ENCODE data around the gene AQP5.

AQP5 gene

DNA sequence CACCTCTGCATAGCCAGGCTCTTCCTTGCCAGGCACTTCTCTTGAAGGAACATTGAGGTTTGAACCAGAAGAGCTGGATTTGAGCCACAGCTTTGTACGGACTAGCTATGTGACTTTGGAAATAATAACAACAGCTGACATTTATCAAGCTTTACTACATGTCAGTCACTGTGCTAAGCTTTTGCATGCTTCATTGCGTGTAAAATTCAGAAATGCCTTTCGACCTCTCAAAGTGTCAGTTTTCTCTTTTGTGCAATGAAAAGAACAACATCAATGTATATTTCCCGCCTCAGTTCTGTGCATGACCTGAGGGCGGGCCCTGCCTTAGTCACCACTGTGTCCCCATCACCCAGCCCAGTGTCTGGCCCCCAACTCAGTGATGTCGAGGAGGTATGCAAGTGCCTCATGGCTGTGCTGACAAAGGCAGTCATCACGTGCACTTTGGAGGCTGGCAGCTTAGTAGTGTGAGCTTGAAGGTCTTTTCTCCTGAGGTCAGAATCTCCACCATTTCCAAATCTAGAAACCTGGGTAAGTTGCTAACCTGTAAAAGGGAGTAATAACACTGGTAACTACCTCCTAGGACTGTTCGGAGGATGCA lies 29.0 kb upstream of the AQP5 start:
- no peak for DNase-seq

DNA sequence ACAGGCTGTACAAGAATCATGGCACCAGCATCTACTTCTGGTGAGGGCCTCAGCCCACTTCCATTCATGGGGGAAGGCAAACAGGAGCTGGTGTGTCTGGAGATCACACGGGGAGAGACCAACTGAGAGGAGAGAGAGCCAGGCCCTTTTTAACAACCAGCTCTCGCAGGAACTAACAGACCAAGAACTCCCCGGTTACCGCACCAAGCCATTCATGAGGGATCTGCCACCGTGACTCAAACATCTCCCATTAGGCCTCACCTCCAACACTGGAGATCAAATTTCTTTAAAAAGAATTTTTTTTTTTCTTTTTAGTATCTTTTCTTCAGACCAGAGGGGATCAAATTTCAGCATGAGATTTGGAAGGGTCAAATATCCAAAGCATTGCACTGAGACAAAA lies 27.9 kb upstream of the AQP5 start:
- DNase-seq, result no peak

DNA sequence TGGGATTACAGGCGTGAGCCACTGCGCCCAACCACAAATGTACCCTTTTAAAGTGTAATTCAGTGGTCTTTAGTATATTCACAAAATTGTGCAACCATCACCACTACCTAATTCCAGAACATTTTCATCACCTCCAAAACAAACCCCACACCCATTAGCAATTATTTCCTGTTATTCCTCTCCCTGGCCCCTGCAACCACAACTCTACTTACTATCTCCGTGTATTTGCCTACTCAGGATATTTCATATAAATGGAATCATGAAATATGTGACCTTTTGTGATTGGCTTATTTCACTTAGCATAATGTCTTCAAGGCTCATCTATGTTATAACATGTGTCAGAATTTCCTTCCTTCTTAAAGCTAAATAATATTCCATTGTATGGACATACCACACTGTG lies 27.2 kb upstream of the AQP5 start:
- DNase-seq, result no peak

DNA sequence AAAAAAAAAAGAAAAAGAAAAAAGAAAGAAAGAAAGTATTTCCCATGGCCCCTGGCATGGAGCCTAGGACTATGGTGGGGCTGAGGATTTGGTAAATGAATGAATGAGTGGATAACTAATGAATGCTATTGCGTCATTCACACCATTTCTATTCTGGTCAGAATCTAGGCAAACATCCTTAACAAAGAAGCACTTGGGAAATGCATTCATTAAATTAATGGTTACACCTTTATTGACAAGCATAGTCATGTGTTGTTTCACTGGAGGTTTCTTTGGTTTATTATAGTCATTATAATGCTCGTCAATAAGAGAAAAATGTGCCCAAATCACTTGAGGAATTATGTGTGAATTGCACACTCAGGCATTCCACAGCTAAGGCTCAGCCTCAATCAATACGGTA lies 24.7 kb upstream of the AQP5 start:
- no peak for DNase-seq

DNA sequence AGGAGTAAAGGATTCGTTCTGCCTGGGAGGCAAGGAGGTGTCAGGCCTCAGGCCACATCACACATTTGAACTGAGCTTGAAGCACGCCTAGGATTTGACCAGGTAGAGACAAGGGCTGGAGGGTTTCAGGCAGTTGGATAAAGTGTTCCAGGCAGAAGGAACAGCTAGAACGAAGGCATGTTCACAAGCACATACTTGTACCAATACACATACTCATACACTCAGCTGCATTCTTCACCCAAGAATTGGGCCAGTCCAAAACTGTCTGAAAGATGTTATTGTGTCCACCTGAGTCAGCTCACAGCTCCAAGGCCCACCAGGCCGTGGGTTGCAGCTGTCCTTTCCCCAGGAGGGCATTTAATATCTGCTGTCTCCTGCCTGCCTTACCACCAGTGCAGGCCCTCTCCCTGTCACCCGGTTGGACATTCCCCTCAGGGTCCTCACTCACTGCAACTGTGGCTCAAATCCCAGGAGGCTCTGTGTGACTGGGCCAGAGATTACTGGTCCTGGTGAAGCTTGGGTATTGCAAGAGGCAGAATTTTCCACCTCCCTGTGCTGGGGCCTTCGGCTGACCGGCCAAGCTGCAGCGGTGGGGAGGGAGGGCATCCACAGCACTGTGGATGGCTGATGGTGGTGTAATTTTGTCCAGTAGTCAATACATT lies 23.9 kb upstream of the AQP5 start:
- no peak for DNase-seq

DNA sequence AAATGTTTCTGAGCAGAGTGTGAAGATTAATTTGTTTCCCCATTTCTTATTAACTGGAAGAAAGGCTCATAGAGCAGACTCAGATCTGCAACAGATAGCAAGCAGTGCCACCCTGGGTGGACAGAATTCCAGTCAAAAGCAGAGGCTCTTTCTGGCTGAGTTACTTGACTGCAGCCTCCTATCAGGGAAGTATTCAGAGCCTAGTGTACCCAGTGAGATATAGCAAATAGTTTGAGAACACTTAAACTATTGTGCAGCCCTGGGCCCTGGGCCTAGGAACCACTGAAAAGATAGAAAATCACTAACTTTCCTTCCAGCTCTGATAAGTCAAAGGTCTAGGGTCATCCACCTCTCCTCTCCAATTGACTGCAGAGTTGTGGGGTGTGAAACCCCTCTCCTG lies 22.4 kb upstream of the AQP5 start:
- no peak for DNase-seq

DNA sequence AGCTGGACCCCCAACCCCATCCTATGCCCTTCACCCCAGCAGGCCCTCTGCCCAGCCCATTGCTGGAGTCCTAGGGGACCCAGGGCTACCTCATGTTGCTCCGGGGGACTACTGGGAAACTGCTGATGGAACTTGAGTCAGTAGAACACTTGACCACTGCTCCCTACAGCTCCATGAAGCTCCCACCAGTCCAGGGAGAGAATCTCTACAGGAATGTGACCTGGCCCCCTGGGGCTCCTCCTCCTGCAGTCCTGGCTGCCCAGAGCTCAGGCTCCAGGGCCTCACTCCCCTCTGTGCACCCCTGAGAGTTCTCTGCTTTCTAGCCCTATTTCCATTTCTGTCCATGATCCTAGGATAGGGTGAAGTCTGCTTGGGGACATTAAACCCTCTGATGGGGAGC lies 22.0 kb upstream of the AQP5 start:
- no peak for DNase-seq

DNA sequence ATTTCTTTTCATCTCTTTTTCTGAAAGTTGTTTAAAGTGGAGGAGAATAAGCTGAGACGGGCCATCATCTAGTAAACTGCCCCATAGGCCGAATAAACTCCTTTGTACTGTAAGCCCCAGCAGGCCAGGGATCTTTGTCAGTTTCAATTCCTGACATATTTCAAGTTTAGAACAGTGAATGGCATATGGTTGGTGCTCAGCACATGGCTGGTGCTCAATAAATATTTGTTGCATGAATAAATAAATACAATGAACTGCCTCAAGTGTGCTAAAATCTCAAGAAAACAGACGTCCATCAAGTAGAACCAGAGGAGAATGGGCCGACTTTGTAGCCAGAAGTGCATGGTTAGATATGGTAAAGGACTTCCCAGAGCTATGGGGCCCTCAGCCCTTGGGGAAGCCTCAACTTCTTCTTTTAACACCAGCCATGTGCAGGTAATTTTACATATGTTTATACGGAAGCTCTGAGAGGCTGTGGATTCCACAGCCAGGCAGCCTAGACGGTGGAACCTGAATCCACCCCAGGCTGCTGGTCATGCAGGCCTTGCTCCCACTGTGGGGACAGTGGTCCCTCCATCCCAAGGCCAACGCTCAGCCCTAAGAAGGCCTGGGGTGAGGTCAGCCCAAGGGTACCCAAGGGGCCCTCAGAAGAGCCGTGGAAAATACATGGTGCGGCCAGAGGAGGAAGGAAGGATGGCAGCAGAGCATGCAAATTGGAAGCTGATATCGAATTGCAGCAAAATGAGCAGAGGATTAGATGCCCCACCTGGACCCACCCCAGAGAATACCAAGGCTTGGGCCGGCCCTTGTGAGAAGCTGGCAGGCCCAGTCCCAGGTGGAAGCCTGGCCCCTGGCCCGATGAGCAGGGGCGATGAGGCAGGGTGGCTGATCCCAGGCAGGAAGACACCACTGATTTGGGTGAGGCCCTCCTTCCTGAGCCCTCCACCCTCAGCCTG lies 19.8 kb upstream of the AQP5 start:
- DNase-seq, result no peak

DNA sequence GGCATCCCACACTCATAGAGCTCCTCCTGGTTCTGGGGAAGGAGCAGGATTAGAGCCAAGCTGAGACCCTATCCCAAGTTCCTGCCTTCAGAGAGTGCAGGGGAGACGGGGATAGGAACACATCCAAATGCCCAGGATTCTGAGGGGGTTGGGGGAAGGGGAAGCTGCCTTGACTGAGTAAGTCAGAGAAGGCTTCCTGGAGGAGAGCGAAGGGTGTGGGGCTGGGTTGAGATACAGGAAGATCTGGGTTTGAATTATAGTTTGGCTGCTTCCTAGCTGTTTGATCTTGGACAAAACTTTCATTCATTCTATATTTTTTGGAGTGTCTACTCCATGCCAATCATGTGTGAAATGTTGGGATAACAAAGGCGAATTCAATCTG lies 19.2 kb upstream of the AQP5 start:
- no peak for DNase-seq

DNA sequence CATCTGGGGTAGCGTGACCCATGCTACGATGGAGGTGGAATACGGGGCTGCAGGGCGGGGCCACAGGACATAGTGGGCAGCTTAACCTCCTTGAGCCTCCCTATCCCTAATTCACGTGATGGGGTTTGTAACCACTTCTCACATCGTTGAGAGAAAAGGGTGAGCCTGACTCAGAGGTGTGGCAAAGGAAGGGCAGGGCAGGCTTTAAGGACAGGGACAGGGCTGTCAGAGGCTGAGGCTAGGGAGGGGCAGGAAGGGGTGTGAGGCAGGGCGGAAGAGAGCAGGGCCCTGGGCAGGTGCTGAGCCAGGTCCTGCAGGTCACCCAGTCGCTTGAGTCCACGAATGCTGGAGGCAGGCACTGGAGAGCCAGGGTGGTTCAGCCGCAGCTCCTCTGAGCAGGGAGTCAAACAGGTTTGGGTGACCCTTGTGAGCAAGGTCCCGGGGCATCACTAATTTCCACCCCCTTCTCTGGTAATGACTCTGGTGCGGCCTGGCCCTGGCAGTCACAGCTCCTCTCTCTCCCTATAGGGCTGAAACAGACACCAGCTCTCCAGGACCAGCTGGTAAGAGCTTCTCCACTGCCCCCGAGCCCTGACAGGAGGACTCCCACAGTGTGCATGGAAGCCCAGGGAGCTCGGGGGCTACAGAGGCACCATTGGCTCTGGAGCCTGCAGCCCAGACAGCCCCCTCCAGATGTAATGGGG lies 18.6 kb upstream of the AQP5 start:
- DNase-seq, result no peak

DNA sequence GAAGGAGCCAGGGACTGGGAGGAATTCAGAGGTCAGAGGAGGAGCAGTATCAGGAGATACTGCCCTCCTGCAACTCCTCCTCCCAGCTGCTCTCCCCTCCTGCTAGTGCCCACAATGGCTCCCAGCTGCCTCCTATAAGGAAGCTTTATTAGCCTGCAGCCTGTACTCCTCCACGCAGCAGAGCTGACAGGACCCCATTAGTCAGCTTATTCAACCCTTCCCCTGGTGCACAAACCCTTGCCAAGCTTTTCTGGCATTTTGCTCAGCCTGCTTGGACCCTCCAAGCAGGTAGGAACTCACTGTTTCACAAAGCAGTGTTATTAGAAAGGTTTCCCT lies 18.1 kb upstream of the AQP5 start:
- DNase-seq, result no peak

DNA sequence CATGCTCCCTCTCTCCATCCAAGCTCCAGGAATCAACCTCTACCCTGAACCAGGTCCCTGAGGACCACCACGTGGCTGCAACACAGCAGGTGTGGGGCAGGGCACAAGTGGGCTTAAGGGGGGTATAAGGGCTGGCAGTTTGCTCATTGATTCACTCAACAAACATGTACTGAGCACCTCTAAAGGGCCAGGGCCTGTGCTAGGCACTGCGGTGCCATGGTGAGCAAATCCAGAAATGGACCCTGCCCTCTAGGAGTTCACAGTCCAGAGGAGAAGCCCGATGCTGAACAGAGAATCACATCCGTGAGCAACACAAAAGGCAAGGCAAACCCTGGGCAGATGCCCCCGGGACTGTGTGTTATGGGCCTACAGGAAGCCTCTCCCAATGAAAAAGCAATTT lies 17.6 kb upstream of the AQP5 start:
- DNase-seq, result no peak

DNA sequence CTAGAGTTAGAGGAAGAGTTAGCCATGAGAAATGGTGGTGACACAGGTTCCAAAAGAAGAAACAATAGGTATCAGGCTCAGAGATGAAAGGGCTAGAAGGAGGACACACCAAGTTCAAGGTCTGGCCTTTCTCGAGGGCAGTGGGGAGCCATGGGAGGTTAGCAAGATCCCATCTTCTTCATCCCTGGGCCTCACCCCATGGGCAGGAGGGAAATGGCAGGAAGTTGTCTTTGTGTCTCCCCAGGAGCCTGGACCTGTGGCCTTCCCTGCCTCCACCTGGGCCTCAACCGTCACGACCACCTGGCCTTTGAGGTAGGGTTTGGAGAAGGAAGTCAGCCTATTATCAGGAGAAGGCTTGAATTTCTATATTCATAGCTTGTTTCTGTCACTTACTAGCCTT lies 17.0 kb upstream of the AQP5 start:
- DNase-seq, result no peak

DNA sequence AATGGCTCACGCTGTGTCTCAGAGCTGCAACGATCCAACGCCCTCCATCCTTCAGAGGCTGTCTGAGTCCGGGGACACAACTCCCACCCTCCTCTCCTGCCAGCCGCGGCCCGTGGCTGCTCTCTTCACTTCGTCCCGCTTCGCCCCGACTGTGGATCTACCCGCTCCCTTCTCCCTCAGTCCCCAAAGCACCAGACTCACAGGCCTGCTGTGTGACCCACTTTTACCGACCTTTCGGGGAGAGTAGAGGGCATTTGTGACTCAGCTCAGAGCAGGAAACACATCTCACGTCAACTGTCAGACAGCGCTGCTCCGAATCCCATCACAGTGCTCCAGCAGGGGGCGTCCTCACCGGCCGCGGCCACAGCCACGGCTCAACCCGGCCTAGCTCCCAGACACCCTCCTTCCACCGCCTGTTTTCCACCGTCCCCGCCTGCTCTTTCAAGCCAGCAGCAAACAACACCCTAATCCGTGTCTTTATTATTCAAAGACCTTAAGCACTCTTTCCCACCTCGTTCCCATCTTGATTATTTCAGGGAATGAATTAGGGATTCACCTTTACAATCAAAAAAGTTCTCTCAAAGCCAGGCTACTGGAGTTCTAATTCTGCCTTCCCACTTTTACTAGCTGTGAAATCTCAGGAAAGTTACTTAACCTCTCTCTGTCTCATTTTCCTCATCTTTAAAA lies 16.1 kb upstream of the AQP5 start:
- DNase-seq, result no peak

DNA sequence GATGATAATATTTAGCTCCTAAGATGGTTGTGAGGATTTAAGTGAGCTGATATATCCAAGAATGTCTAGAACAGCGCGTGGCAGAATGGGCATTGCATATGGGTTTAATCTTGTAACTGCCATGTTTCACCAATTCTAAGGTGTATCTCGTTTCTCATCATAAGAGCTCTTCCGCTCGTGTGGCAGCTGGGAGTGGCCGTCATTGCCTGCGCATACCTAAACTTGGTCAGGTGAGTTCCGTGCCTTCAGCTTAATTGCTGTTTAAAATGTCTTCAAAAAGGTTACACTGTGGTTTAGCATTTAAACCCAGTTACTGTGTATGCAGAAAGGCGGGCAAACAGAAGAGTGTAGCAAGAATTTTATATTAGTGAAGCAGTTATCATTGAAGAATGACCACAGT lies 15.6 kb upstream of the AQP5 start:
- no peak for DNase-seq

DNA sequence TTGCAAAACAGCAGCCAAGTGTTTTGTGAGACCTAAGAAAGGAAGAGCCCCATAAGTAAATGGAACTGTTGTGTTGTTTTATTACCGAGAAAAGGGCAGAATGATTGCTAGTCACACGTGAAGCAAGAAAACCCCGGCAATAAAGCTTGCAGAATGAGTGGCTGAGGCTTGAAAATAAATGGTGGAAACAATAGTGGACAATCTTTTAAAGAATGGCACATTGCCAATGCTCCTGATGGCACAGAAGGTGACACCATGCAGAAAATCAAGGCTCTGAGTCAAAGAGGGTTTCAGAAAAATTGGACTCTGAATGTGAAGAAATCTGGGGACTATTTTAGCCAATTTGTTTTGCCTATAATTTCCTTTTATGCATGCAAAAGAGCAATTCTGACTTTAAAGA lies 15.2 kb upstream of the AQP5 start:
- DNase-seq, result no peak

DNA sequence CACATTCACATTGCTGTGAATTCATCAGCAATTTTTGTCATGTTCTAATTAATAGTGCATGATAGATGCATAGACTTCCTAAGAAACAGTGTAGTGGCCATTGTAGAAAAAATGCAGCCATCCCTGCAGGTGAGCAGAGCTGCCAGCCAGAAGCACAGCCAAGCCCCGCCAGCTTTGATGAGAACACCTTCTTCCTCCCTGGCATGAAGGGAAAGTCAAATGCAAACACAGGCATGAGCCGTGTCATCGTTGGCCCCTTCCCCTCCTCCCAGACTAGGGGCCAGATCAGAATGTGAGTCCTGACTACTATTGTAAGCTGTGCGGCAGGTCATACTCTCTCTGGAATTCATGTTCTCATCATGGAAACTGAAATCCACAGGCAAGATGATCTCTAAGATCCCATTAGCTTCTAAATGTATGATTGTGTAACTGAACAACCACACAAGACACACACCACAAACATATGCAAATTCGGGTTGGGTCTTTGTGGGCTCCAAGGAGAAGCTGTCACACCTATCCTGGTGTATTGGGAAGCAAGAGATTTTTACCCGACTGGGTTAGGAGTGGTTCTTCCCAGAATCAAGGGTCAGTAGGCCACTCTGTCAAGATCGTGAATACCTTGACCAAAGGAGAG lies 14.0 kb upstream of the AQP5 start:
- no peak for DNase-seq

DNA sequence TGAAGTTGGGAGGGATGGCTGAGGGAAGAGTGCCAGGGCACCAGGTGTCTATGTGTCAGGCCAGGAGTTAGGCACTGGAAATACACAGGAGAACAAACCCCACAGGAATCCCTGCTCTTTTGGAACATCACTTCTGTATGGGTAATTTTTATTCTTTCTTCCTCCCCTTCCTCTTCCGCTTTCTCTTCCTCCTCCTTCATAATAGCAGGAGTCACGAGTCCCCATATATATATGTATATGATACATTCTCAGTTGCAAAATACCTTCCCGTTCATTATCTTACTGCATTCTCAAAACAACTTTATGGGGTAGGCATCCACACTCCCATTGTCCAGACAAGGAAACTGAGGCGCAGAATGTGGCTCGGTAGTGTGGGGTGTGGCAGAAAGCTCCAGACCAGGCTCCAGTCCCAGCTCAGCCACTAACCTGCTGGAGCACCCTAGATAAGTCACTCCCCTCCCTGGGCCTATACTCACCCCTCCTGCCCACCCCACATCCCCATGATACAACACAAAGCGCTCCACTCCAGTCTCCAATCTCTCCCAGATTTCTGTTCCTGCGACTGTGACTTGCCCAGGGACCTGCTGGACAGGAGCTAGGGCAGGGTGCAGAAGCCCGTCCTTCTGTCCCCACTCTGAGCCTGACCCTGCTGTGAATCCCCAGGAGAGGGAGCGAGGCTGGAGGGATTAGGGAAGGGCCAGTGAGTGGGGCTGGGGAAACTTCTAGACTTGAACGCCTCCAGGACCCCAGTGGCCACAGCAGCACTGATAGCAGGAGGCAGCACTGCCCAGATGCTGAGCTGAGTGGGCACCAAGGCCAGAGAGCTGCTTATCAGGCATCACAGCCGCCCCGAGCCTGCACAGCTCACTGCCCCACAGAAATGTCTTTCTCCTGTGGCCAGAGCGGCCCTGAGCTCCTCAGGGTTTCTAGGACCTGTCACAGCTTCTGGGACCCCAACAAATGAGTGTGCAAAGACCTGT lies 12.5 kb upstream of the AQP5 start:
- DNase-seq, result no peak

DNA sequence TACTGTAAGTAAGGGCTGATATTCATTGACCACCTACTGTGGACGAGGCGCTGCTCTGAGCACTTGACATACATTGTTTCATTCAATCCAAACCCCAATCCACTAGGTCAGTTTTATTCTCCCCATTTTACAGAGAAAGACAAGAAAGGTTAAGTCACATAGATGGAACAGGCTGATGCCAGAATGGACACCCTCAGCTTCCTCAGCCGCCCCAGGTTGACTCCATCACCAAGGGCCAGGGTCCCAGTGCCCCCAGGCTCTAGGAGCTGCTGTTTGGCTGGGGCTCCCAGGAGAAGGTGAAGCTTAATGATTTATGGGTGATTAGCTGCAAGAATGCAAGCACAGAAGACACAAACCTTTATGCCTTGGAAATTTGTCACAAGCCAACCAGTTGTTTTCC lies 11.8 kb upstream of the AQP5 start:
- no peak for DNase-seq

DNA sequence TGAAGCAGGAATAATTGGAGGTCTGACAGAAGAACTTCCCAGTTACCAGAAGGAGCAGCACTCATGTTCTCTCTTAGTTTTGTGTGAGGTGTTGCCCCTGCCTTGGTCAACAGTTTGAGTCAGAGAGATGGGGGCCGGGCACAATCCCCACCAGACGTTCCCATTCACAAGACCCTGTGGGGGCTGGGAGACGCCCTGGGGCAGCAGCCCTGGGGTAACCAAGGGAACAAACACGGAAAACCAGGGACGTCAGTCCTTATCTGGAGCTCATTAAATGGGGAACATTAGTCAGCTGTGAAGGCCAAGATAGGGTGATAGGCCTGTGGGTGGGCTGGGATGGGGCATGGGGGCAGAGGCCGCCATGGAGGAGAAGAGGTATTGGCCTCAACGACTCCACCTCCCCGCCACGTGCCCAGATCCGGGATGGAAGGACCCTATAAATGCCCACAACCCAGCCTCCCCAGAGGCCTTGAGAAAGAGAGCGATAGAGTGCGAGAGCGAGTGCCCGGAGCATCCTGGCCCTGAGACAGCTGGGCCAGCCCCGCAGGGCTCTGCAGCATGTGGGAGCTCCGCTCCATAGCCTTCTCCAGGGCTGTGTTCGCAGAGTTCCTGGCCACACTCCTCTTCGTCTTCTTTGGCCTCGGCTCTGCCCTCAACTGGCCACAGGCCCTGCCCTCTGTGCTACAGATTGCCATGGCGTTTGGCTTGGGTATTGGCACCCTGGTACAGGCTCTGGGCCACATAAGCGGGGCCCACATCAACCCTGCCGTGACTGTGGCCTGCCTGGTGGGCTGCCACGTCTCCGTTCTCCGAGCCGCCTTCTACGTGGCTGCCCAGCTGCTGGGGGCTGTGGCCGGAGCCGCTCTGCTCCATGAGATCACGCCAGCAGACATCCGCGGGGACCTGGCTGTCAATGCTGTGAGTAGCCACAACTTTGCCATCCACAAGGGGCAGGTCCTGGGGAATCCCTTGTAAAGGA lies 11.1 kb upstream of the AQP5 start, which contains the start of gene AQP2:
Gene AQP2 (plus strand): TSS at position 465 of the 979 bp plus-strand sequence. CDS start 94 bp downstream, at position 559.
- DNase-seq, result no peak

All from cortex of kidney (tissue), 1 donor.